ENCODE results near the gene DHH. TPM values are rescaled to one million over a fixed set of nuclear protein-coding genes. Genes with fewer than 3 reads are reported as not detected.

DHH gene
- total and polyA plus RNA-seq, 10 of the 15 experiments (the other 5 are each of a cell fraction or from before 2014, with no cell fraction given), result 0.01 TPM; not detected in 9

- TF ChIP-seq ZZZ3 (IDR thresholded peaks at IDR 0.05; ENCODE audit: control insufficient read depth, insufficient read length, low read depth) (no peak), CBFB (IDR thresholded peaks at IDR 0.05; ENCODE audit: low read depth) (no peak), REST (IDR thresholded peaks at IDR 0.05; ENCODE audit: low read depth, low read length) (no peak), IRF4 (IDR thresholded peaks at IDR 0.05; ENCODE audit: low read depth, low read length) (no peak), MEF2A (IDR thresholded peaks at IDR 0.05; ENCODE audit: insufficient read depth, low read depth, low read length) (no peak), RB1 (IDR thresholded peaks at IDR 0.05; ENCODE audit: borderline replicate concordance) (no peak; the same call in 1 of the 2 replicates), RAD21 (IDR thresholded peaks at IDR 0.05; ENCODE audit: insufficient read depth, low read depth, low read length) (0 out of 2 replicates have a peak, but pooled peaks have one; percentile 32), ZNF592 (IDR thresholded peaks at IDR 0.05) (no peak), RAD51 (IDR thresholded peaks at IDR 0.05) (no peak), STAT3 (IDR thresholded peaks at IDR 0.05; ENCODE audit: low read depth, low read length) (no peak), IRF3 (IDR thresholded peaks at IDR 0.05) (peak; percentile 77), TCF7 (IDR thresholded peaks at IDR 0.05; ENCODE audit: borderline replicate concordance) (no peak), LARP7 (IDR thresholded peaks at IDR 0.05) (no peak; the same call in 1 of the 2 replicates), SRF (IDR thresholded peaks at IDR 0.05; ENCODE audit: low read depth in 2 of 2, low read length in 2 of 2) (peak; percentile 30 to 41; a peak in 1 of 4 replicates), MYC (IDR thresholded peaks at IDR 0.05; ENCODE audit: insufficient read depth, insufficient read length, insufficient replicate concordance, low read length, severe bottlenecking) (no peak), FOXM1 (IDR thresholded peaks at IDR 0.05; ENCODE audit: low read depth, low read length) (no peak), TARDBP (IDR thresholded peaks at IDR 0.05; ENCODE audit: borderline replicate concordance) (no peak), MXI1 (IDR thresholded peaks at IDR 0.05; ENCODE audit: low read depth, low read length) (no peak), PAX5 (IDR thresholded peaks at IDR 0.05; ENCODE audit: borderline replicate concordance, low read depth, low read length) (0 out of 2 replicates have a peak, but pooled peaks have one; percentile 9), PKNOX1 (IDR thresholded peaks at IDR 0.05) (peak; percentile 98)
Measured at GRCh38 chr12:49110464-49111155, 16.0 kb upstream of the DHH start, which contains the start of gene LMBR1L (continued).
